GM21381 (cell line): ENCODE data around the gene PEX11B.

Experiments used
- ATAC-seq: cut with Tn5 transposase; IDR thresholded peaks from one replicate; pipeline ENCODE4 v1.9.1; 2021; ENCODE audit warnings: mild to moderate bottlenecking, moderate library complexity; ENCODE audit not compliant: unreplicated experiment

The PEX11B gene

DNA sequence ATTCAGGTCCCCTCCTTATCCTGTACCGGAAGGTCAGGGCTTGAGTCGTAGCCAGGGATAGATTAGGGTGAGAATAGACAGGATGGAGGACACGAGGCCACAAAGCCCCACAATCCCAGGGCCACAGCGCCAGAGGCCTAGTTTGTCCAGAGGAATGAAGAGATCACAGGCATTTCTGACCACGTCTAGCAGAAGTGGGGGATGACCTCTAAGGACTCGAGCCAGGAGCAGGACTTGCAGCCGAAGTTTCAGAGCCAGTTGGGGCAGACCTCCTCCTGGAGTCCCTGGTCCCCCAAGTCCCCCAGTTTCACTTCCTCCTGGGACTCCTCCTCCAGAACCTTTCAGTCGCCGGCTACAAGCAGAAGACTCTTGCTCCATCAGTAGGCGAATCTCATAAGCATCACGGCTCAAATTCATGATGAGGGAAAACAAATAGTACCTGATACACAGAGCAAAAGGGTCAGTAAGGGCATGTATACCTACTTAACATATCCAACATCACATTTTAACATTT lies 6.3 kb downstream of the PEX11B start:
- ATAC-seq = no peak

GRCh38 chr1:145908653-145909052 lies 9.9 kb downstream of the PEX11B start:
- no peak for ATAC-seq

DNA sequence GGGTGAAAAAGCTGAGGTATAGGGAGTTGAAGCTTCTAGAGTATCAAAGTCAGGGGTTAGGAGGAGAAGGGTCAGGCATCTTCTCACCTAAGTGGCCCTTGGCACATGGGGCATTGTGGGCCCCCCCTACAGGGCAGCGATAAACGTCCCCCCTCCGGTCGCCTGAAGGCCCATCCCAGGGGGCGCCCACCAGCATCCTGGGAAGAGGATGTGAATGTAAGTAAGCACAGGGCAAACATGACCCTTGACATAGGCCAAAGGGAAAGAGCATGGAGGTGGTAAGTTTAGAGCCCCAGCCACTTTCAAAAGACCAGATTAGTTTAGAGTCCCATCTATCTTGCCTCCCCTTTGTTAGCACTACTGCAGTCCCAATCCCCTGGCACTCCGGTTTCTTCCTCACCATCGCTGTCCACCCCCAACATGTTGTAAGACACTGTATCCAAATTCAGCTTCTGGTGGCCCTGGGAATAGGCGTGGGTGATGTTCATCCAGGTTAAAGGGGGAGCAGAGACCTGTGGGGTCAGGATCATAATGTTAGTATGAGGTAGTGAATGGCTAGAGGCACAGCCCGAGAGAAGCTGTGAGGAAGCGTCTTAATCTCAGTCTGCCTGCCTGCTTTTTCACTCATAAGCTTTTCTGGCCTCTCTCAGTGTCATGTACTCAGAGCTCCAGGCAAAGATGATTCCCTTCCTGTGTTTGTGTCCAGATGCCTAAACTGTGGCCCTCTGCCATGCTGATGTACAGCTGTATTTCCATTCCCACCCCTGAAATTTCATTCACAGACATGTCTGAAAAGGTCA lies 11.4 kb downstream of the PEX11B start:
- ATAC-seq = no peak

DNA sequence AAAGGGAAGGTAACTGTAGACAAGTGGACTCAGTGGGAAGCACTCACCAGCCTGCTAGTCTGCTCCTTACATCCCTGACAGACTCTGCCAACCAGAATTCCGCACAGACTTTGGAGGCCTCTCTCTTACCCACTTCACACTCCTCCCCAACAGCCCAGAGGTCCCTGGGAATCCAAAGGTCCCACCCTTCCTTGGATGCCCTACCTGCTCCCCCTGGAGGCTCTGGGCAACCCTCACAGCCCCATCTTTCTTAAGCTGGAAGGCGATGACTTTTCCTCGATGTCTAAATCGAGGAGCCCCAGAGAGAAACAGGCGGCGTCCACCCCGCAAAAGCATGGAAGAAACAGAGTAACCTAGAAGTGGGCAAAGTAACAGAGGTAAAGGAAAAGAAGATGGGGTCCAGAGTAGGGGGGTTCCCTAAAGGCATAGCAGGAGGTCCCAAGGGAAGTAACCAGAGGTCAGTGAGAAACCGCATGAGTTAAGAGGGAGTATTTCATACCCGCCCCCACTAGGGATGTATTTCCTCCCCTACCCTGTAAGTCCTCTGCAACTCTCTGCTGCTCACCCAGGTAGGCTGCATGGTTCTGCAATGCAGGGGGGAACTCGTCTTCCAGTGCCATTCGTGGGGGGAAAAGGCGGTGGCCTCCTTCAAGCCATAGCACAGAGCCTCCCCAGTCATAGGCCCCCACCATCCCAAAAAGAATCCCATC lies 17.1 kb downstream of the PEX11B start:
- ATAC-seq = no peak

- ATAC-seq = no peak
Observed at GRCh38 chr1:145898756-145899155, 19.8 kb downstream of the PEX11B start.

- ATAC-seq = no peak
Observed at GRCh38 chr1:145897969-145898368, 20.5 kb downstream of the PEX11B start.

DNA sequence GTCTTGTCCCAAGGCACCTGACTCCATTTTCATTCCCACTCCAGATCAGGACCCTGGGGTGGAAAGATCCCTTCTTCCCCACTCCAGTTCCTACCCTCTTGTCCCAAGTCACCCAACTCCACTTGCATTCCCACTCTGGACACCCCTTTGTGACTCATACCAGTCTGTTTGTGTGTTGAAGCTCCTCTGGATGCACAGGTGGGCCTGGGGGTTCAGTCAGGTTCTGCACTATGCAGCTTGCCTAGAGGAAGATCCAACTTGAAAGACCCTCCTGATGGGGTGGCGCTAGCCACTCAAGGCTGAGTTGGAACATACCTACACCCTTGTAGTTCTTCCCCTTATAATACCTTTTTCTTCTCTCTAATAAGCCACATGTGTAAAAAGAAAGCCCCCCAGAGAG lies 23.0 kb downstream of the PEX11B start:
- ATAC-seq = no peak

- no peak for ATAC-seq
Observed at GRCh38 chr1:145893306-145894055, 25.0 kb downstream of the PEX11B start.

DNA sequence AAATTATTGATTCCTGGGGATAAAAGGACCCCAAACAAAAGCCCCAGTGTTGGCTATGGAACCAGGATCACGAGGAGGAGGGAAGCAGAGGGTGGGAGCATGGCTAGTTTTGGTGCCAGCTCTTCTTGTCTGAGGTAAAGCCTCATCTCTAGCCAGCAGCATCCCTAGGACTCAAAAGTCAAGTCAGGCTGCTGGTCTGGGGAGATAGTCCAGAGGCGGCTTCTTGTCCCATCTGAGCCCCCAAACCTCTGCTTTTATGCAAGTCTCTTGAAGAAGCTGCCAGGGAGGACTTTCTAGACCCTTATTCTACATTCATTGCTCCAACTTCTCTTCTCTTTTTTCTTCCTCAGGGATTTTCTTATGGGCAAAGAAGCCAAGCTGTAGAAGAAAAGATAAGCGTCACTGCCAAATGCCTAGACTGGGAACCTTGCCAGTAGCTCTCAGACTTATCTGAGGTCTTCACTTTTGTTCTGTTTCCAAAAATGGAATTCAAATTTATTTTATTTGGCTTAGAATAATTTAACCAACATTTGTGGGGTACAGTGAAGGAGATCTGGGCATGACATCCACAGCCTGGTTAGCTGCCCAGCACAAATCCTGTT lies 25.9 kb downstream of the PEX11B start:
- ATAC-seq = no peak

GRCh38 chr1:145891587-145892485 lies 26.7 kb downstream of the PEX11B start:
- no peak for ATAC-seq

- ATAC-seq = no peak
Observed at GRCh38 chr1:145891143-145891542, 27.4 kb downstream of the PEX11B start.

GRCh38 chr1:145889722-145890121 lies 28.8 kb downstream of the PEX11B start:
- no peak for ATAC-seq

- no peak for ATAC-seq
Observed at GRCh38 chr1:145887631-145888030, 30.9 kb downstream of the PEX11B start.

DNA sequence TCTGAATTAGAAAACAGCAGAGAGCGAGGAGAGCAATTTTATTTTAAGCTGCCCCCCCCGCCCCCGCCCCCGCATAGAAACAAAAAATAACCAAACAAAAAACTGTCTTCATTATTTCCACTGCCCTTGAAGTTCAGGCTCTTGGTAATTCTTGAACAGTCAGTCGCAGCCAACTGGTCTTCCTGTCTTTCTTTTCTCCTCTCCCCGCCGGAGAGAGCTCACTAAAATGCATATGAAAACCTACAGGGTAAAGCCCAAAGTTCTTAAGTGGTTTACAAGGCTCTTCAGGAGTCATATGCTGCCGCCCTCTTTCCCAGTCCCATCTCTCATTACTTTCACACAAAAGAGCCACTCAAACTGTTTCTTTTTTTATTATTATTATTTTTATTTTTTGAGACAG lies 31.7 kb downstream of the PEX11B start:
- ATAC-seq = no peak

DNA sequence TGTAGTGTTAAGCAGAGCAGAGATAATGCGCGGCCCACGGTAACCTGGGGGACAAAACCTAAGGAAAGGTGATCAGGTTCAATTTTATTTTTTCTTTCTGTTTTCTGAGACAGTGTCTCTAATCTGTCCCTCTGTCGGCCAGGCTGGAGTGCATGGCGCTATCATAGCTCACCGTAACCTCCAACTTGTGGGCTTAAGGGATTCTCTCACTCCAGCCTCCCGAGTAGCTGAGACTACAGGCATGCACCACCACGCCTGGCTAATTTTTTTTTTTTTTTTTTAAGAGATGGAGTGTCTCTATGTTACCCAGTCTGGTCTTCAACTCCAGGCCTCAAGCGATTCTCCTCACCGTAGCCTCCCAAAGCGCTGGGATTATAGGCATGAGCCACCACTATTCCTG lies 32.1 kb downstream of the PEX11B start:
- ATAC-seq = no peak

DNA sequence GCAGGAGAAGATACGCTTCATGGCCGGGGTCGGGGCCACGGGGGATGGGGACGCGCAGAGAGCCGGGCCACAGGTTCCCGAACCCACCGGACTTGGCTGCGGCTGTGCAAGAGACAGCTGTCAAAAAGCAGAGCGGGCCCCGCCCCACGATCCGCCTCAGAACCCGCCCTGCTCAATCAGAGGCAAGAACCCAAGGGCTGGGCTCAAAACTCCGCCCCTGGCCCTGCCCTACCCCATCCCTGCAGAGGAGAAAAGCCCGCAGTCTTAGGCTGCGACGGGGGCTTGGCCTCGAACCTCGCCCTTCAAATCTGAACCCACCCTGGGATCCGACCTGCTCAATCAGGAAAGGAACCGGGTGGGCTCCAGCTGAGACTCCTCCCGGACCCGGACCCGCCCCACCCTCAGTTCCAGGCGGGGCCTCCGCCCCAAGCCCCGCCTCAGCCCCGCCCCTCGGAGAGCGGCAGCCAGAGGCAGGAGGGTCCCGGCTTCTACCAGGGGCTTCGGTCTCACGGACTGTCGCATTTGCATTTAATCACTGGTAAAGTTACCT lies 32.7 kb downstream of the PEX11B start, which contains the start of gene ANKRD35:
Gene ANKRD35 (minus strand): TSS at position 129 of the 550 bp plus-strand sequence. CDS start 108 bp downstream, at position 21.
- peak; percentile 97 for ATAC-seq

DNA sequence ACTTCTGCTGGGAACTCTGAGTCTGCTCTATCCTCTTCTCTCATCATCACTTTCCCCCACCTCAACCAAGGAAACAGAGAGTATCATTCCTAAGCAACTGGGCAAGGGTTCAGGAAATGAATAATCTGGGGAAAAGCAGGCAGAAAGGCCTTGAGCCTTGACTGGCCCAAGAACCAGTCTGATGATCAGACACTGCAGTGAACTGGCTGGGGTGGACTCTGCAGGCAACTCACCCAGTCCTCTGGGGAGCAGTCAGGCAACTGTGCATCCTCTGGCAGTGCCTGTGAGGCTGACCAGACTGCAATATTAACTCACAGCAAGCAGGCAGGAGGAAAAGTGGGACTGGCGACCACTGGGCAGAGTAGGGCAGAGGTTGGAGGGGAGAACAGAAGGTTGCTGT lies 33.8 kb downstream of the PEX11B start:
- ATAC-seq = no peak

GRCh38 chr1:145879775-145880174 lies 38.7 kb downstream of the PEX11B start:
- no peak for ATAC-seq

DNA sequence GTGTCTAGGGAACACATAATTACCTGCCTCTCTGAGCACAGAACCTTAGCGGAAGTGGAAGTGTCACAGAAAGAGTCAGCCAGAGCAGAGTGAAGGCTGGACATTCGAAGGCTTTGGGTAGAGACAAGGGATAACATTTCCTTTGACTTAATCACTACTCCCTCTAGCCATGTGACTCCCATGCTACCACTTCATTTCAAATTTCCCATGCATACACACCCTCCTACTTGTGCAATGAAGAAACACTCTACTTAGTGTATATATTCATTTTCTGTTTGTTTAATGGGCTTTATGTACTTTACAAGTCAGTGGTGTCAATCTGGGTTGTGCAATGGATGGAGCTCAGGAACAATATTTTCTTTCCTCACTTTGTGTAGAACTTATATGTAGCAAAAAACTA lies 39.8 kb downstream of the PEX11B start:
- no peak for ATAC-seq
